Type B pancreatic cell (in vitro differentiated cells): ENCODE results near the gene FOXK1. TPM values are rescaled to one million over a fixed set of nuclear protein-coding genes. Genes with fewer than 3 reads are reported as not detected.

ENCODE experiments used
- DNase-seq: peaks from one replicate; pipeline ENCODE4 v3.0.0; 2021; ENCODE audit warnings: mixed read lengths; ENCODE audit not compliant: unreplicated experiment; ENCODE audit errors: extremely low spot score
- H3K27ac Mint-ChIP-seq: 2 replicates; pipeline ENCODE4 v1.8.0; 2021; ENCODE audit warnings: mild to moderate bottlenecking, mixed read lengths
- H3K27me3 Mint-ChIP-seq: 2 replicates; pipeline ENCODE4 v1.8.0; 2021; ENCODE audit warnings: mixed read lengths
- H3K36me3 Mint-ChIP-seq: 2 replicates; pipeline ENCODE4 v1.8.0; 2021; ENCODE audit warnings: mixed read lengths
- H3K4me1 Mint-ChIP-seq: one replicate; pipeline ENCODE4 v1.8.0; 2021; ENCODE audit warnings: mixed read lengths; ENCODE audit not compliant: unreplicated experiment
- H3K4me3 Mint-ChIP-seq: 2 replicates; pipeline ENCODE4 v1.8.0; 2021; ENCODE audit warnings: mild to moderate bottlenecking, mixed read lengths
- H3K9me3 Mint-ChIP-seq: 2 replicates; pipeline ENCODE4 v1.8.0; 2021; ENCODE audit warnings: mixed read lengths
- total RNA-seq: library from RNA; stranded (reverse); gene quantifications from 2 replicates; pipeline ENCODE4 v1.2.1, GENCODE V29; 2021; ENCODE audit warnings: low replicate concordance
- TF ChIP-seq, protein P1 (sequence below): fragments of 200-600 bp; sonication (generic); conservative IDR thresholded peaks from 2 replicates; pipeline ENCODE4 v1.5.0; 2021; ENCODE audit warnings: antibody characterized with exemption, mild to moderate bottlenecking

Gene FOXK1
- total RNA-seq, 1 donor from 2014 or later: 55.1 TPM

DNA sequence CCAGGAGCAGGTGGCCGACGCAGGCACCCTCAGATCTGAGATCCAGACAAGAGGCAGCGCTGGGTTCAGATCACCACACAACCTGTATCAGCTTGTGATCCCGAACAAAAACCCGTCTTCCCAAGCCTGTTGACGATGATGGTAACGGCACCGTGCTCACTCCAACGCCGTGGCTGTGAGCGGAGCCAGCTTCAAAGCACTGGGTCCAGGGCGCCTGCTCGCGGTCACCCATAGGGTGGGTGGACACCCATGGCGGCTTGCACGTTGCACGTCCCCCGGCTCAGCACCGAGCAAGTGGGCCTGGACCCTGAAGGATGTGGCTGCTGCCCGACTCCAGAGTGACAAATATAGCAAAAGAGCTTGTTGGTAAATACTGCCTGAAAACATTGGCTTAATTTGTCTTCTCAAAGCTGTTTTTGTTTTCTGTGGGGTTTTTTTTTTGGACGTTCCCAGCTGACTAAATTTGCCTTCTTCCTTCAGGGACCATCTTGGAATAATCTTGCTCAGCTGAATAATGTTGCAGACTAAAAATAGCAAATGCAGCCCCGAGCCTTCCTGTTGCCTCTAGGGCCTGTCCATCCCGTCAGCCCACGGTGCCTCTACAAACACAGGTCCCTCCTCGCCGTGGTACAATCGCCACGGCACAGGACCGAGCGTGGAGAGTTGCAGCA lies 41.0 kb downstream of the FOXK1 start:
- no peak for DNase-seq
- no peaks in the 10 kb centered on the region for H3K9me3 Mint-ChIP-seq
- H3K36me3 Mint-ChIP-seq: peaks cover 16% of the 10 kb centered on the region
- TF ChIP-seq, protein P1, sequence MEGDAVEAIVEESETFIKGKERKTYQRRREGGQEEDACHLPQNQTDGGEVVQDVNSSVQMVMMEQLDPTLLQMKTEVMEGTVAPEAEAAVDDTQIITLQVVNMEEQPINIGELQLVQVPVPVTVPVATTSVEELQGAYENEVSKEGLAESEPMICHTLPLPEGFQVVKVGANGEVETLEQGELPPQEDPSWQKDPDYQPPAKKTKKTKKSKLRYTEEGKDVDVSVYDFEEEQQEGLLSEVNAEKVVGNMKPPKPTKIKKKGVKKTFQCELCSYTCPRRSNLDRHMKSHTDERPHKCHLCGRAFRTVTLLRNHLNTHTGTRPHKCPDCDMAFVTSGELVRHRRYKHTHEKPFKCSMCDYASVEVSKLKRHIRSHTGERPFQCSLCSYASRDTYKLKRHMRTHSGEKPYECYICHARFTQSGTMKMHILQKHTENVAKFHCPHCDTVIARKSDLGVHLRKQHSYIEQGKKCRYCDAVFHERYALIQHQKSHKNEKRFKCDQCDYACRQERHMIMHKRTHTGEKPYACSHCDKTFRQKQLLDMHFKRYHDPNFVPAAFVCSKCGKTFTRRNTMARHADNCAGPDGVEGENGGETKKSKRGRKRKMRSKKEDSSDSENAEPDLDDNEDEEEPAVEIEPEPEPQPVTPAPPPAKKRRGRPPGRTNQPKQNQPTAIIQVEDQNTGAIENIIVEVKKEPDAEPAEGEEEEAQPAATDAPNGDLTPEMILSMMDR: no peak
- H3K27ac Mint-ChIP-seq: peak overlapping the region; percentile 18
- H3K4me1 Mint-ChIP-seq: peaks cover 42% of the 10 kb centered on the region
- no peaks in the 10 kb centered on the region for H3K27me3 Mint-ChIP-seq
- H3K4me3 Mint-ChIP-seq: no peak overlapping the region

DNA sequence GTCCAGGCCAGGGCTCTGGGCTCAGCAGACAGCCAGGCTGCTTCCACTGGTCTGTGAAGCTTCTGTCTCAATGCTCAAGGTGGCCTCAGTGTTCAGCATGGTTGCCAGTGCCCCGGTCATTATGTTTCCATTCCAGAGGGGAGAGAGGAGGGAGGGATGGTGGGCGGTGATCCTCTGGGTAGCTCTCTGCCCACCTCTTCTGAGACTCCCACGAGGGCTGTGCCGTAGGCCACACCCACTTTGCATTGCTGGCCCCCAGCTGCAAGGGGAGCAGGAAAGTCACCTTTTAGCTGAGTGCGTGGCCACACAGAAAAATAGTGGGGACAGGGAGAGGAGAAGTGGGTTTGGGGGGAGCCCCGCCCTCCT lies 42.5 kb downstream of the FOXK1 start:
- Mint-ChIP-seq H3K27me3 (no peaks in the 10 kb centered on the region), H3K9me3 (no peaks in the 10 kb centered on the region), H3K27ac (peak overlapping the region; percentile 91), H3K4me1 (peaks cover 51% of the 10 kb centered on the region), H3K4me3 (peak overlapping the region; percentile 48), H3K36me3 (peaks cover 19% of the 10 kb centered on the region)
- TF ChIP-seq, protein P1: no peak
- DNase-seq: no peak

DNA sequence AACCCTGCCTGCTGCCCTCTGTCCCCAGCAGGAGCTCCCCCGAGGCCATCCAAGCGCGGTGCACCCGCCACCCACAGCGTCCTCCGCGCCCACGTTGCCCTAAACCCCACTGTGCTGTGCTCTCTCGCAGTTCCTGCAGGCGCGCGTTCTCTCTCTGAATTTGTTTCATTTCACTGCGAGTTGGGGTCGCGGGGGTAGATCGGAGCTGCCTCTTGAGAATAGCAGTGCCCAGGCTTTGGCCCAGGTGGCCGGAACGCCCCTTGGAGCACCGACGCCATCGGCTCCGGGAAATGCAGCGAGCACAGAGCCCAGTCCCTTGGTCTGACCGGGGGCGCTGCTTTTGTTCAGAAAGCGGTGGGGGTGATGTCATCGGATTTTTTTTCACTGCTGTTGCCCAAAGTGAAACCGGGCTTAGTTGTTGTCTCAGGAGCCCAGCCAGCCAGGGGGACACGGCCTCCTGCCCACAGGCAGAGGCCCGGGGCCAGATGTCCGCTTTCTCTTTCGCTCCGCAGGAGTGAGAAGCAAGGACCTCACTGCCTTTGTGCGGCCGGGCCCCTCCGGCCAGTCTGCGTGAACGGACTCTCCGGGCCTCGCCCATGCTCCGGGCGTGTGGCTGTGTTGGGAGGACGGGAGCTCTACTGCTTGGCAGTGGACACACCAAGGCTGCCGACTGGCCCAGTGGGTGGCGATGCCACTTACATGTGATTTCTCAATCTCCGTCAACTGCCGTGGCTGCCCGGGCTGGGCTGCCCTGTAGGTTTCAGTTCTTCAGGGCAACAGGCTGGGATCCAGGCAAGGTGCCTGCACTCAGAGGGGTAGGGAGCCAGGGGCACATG lies 43.1 kb downstream of the FOXK1 start:
- Mint-ChIP-seq H3K36me3 (peaks cover 13% of the 10 kb centered on the region), H3K4me3 (peak overlapping the region; percentile 48), H3K9me3 (no peaks in the 10 kb centered on the region), H3K27me3 (no peaks in the 10 kb centered on the region), H3K4me1 (peaks cover 49% of the 10 kb centered on the region), H3K27ac (peak overlapping the region; percentile 91)
- no peak for DNase-seq
- TF ChIP-seq, protein P1: no peak

DNA sequence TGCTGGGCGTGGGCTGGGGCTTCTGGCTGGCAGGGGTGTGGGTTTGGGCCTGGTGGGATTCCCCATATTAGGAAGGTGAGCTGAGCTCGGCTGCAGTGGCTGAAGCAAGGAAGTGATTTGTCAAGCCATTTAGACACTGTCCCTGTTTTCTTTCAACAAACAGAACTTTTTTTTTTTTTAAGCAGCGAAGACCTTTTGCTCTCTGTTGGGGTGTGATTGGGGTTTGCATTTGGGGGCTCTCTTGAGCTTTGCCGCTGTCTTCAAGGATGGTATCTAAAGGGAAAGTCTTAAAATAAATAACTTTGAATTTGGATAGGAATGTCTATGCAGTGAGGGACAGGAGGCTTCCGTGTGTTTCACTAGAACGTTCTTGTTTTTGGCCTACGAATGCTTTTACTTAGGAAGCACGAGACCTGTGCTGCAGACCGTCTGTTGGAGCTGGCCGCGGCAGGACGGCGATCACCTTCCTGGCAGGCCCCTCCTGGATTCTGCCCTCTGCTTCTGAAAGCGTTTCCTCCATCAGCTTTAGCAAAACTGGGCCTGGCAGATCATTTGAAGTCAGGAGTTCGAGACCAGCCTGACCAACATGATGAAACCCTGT lies 43.9 kb downstream of the FOXK1 start:
- Mint-ChIP-seq H3K27ac (peak overlapping the region; percentile 91), H3K36me3 (peaks cover 11% of the 10 kb centered on the region), H3K4me3 (peak overlapping the region; percentile 48), H3K27me3 (no peaks in the 10 kb centered on the region), H3K4me1 (peaks cover 42% of the 10 kb centered on the region), H3K9me3 (no peaks in the 10 kb centered on the region)
- no peak for DNase-seq
- TF ChIP-seq, protein P1: no peak

DNA sequence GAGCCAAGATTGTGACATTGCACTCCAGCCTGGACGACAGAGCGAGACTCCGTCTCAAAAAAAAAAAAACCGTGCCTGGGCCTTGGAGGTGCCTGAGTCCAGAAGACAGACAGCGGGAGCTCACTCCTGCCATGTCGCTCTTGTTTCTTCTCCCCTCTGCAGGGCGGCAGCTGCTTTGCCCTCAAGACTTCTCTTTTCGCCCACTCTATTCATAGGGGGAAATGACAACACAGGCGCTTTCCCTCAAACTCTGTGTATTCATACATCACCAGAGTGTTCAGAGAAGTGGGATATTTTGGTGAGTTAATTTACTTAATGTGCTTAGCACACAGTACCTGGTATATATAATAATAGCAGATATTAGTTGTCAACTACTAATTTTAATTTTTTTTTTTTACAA lies 44.5 kb downstream of the FOXK1 start:
- Mint-ChIP-seq H3K27me3 (no peaks in the 10 kb centered on the region), H3K4me1 (peaks cover 41% of the 10 kb centered on the region), H3K27ac (peak overlapping the region; percentile 91), H3K4me3 (peak overlapping the region; percentile 51), H3K9me3 (no peaks in the 10 kb centered on the region), H3K36me3 (peaks cover 11% of the 10 kb centered on the region)
- no peak for DNase-seq
- TF ChIP-seq, protein P1: no peak
